K562 (cell line): ENCODE results near the gene AGPAT4. TPM values are rescaled to one million over a fixed set of nuclear protein-coding genes. Genes with fewer than 3 reads are reported as not detected.
A peak's percentile ranks its signal among the peaks of the same experiment; 100 is the strongest.

Experiments
- CBX1 ChIP-seq: sonication (generic); IDR thresholded peaks from 2 replicates; pipeline ENCODE4 v1.6.1; 2016; ENCODE audit warnings: antibody characterized with exemption, low read depth, mild to moderate bottlenecking
- CREBBP ChIP-seq: IDR thresholded peaks from one replicate; pipeline ENCODE4 v1.6.1; 2012; ENCODE audit warnings: low read depth, mild to moderate bottlenecking, control low read depth, inconsistent platforms, low read length
- JUNB ChIP-seq: fragments of 450-650 bp; formaldehyde crosslinking; conservative IDR thresholded peaks from 2 replicates; pipeline ENCODE4 v1.4.0; 2020; ENCODE audit warnings: mild to moderate bottlenecking
- KDM5B ChIP-seq: fragments of 200-600 bp; sonication (generic); IDR thresholded peaks from 2 replicates; pipeline ENCODE4 v1.6.1; 2012; ENCODE audit warnings: low read depth, mild to moderate bottlenecking, moderate library complexity, low read length, control low read depth, inconsistent platforms; ENCODE audit not compliant: insufficient replicate concordance
- NCOA1 ChIP-seq: fragments of 450-650 bp; IDR thresholded peaks from 2 replicates; pipeline ENCODE4 v1.6.1; 2016; ENCODE audit warnings: low read depth
- NFATC3 ChIP-seq: fragments of 450-650 bp; IDR thresholded peaks from 2 replicates; pipeline ENCODE4 v1.6.1; 2017; ENCODE audit warnings: mild to moderate bottlenecking
- NFE2 ChIP-seq: IDR thresholded peaks from 2 replicates; pipeline ENCODE4 v1.6.1; 2014; ENCODE audit warnings: antibody characterized with exemption, low read depth
- NFYB ChIP-seq: IDR thresholded peaks from 2 replicates; pipeline ENCODE4 v1.6.1; 2011; ENCODE audit warnings: mild to moderate bottlenecking, moderate library complexity; ENCODE audit not compliant: insufficient read length; ENCODE audit errors: extremely low read depth
- POLR3G ChIP-seq: IDR thresholded peaks from 2 replicates; pipeline ENCODE4 v1.6.1; 2011; ENCODE audit not compliant: insufficient read length, insufficient replicate concordance; ENCODE audit errors: extremely low read depth
- RBM22 ChIP-seq: fragments of 200-400 bp; formaldehyde crosslinking; IDR thresholded peaks from 2 replicates; pipeline ENCODE4 v1.6.1; 2018; ENCODE audit warnings: low read length, low read depth; ENCODE audit not compliant: poor library complexity, severe bottlenecking
- SPI1 ChIP-seq: IDR thresholded peaks from 2 replicates; pipeline ENCODE4 v1.6.1; 2011; ENCODE audit warnings: low read depth, low read length, control low read depth, borderline replicate concordance
- SRF ChIP-seq, 2 experiments: fragments of 250-450, 450-650 bp in 1 of 2; sonication (Bioruptor Pico) in 1 of 2; sonication (generic) in 1 of 2; formaldehyde crosslinking; IDR thresholded peaks; 2 replicates each; pipeline versions ENCODE4 v1.5.0 to v1.5.1; 2020 to 2022; ENCODE audit warnings: mild to moderate bottlenecking in 1 of 2, missing genetic modification reagents in 1 of 2
- ZBTB7A ChIP-seq: IDR thresholded peaks from 2 replicates; pipeline ENCODE4 v1.6.1; 2011; ENCODE audit warnings: low read depth, mild to moderate bottlenecking, low read length, moderate library complexity, borderline replicate concordance; ENCODE audit not compliant: control insufficient read depth
- ZNF324 ChIP-seq: fragments of 250-450 bp; sonication (Bioruptor Pico); IDR thresholded peaks from 2 replicates; pipeline ENCODE4 v1.4.0; 2020; ENCODE audit warnings: mild to moderate bottlenecking
- ZNF717 ChIP-seq: fragments of 250-450 bp; sonication (Bioruptor Pico); IDR thresholded peaks from 2 replicates; pipeline ENCODE4 v1.5.0; 2021
- polyA plus RNA-seq, 8 experiments: library from polyadenylated mRNA; depleted of rRNA in 4 of 8; stranded (reverse) in 5 of 8; unstranded in 3 of 8; fragments of >200 nt; fragmentation: Nextera tagmentation in 2 of 8; fragmentation: Illumina TruSeq in 1 of 8; extraction: Ambion mirVana in 2 of 8; extraction: Trizol in 1 of 8; gene quantifications; 2 replicates each; pipeline versions ENCODE4 v1.2.1 to v1.2.3, GENCODE V29; 2011 to 2014; ENCODE audit warnings: inconsistent platforms in 1 of 8, missing spikeins in 1 of 8
- total RNA-seq, 7 experiments: library from RNA; depleted of rRNA in 6 of 7; stranded (reverse); fragments of >200 nt in 6 of 7; fragmentation: Illumina TruSeq in 2 of 7; extraction: Trizol in 2 of 7; gene quantifications; 2 replicates each; pipeline versions ENCODE4 v1.2.1 to v1.2.3, GENCODE V29; 2011 to 2021; ENCODE audit warnings: low replicate concordance in 1 of 7
- TF ChIP-seq, protein P1 (sequence below): fragments of 450-650 bp; IDR thresholded peaks from 2 replicates; pipeline ENCODE4 v1.6.1; 2017; ENCODE audit warnings: antibody characterized with exemption
- TF ChIP-seq, protein P2 (sequence below): fragments of 150-350 bp; conservative IDR thresholded peaks from 2 replicates; pipeline ENCODE4 v1.6.1; 2014; ENCODE audit warnings: low read length
- TF ChIP-seq, protein P3 (sequence below): fragments of 450-650 bp; IDR thresholded peaks from 2 replicates; pipeline ENCODE4 v1.6.1; 2016; ENCODE audit warnings: missing biosample characterization, missing genetic modification characterization
- TF ChIP-seq, protein P4 (sequence below), 2 experiments: fragments of 450-650 bp in 1 of 2; sonication (generic) in 1 of 2; formaldehyde crosslinking; conservative IDR thresholded peaks; 2 replicates each; pipeline versions ENCODE4 v1.4.0 to v1.8.1; 2020 to 2022; ENCODE audit warnings: mild to moderate bottlenecking in 1 of 2, missing genetic modification reagents in 1 of 2
- TF ChIP-seq, protein P5 (sequence below): fragments of 200-800 bp; sonication (Bioruptor generic); IDR thresholded peaks from 2 replicates; pipeline ENCODE4 v1.6.1; 2017; ENCODE audit warnings: missing genetic modification characterization, missing compliant biosample characterization

Gene AGPAT4
- total and polyA plus RNA-seq, 9 of the 15 experiments (the other 6 are each of a cell fraction or from before 2014, with no cell fraction given), result 2.2 to 15.0 (median 5.7) TPM

DNA sequence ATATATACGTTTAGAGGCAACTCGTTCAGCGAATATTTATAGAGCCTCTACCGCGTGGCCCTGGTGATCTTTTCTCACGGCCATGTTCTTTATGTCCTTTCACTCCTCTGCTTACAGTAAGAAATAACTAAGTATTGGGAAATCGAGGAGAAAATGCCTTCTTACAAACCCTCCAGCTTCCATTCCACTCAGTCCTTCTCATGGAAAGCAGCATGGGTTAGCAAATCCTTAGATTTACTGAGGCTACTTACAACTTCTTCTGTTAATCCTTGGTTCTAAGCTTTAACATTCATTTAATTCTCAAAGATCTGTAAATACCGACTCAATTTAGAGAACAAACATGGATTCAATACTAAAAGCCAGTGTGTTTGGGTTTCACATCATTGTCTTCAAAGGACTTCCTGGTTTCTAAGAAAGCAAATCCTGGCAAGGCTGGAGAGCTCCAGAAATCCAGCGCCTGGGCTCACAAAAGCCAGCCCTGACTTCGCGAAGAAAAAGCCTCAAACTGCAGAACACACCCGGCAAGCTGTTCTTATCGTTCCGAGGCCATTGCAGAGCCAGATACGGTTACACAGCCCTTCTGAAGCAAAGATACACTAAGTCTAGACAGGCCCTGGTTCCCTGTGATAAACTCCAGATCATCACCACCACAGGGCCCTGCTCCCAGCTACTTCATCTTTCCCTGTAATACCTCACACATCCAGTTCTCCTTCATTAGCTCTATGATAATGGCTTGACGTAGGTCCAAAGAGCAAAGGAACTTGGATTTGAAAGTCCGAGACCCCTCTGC lies 19.2 kb downstream of the AGPAT4 start (continued):
- TF ChIP-seq, protein P1, sequence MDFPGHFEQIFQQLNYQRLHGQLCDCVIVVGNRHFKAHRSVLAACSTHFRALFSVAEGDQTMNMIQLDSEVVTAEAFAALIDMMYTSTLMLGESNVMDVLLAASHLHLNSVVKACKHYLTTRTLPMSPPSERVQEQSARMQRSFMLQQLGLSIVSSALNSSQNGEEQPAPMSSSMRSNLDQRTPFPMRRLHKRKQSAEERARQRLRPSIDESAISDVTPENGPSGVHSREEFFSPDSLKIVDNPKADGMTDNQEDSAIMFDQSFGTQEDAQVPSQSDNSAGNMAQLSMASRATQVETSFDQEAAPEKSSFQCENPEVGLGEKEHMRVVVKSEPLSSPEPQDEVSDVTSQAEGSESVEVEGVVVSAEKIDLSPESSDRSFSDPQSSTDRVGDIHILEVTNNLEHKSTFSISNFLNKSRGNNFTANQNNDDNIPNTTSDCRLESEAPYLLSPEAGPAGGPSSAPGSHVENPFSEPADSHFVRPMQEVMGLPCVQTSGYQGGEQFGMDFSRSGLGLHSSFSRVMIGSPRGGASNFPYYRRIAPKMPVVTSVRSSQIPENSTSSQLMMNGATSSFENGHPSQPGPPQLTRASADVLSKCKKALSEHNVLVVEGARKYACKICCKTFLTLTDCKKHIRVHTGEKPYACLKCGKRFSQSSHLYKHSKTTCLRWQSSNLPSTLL, result no peak; the same call in 1 of the 2 replicates
- TF ChIP-seq ZNF324 (CRISPR knock-in tag) (no peak), CREBBP (no peak), ZBTB7A (no peak), JUNB (no peak), ZNF717 (no peak), SRF (CRISPR knock-in tag; IDR thresholded peaks at IDR 0.05) (no peak), NFATC3 (peak; percentile 84; the same call in 1 of the 2 replicates), NFE2 (peak; percentile 70), NFYB (no peak), RBM22 (no peak), CBX1 (no peak), KDM5B (peak; percentile 40), SPI1 (peak; percentile 60), NCOA1 (peak; percentile 91; the same call in 1 of the 2 replicates), POLR3G (no peak)
- TF ChIP-seq, protein P2, sequence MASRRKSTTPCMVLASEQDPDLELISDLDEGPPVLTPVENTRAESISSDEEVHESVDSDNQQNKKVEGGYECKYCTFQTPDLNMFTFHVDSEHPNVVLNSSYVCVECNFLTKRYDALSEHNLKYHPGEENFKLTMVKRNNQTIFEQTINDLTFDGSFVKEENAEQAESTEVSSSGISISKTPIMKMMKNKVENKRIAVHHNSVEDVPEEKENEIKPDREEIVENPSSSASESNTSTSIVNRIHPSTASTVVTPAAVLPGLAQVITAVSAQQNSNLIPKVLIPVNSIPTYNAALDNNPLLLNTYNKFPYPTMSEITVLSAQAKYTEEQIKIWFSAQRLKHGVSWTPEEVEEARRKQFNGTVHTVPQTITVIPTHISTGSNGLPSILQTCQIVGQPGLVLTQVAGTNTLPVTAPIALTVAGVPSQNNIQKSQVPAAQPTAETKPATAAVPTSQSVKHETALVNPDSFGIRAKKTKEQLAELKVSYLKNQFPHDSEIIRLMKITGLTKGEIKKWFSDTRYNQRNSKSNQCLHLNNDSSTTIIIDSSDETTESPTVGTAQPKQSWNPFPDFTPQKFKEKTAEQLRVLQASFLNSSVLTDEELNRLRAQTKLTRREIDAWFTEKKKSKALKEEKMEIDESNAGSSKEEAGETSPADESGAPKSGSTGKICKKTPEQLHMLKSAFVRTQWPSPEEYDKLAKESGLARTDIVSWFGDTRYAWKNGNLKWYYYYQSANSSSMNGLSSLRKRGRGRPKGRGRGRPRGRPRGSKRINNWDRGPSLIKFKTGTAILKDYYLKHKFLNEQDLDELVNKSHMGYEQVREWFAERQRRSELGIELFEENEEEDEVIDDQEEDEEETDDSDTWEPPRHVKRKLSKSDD, result 0 out of 2 replicates have a peak, but pooled peaks have one; percentile 51
- TF ChIP-seq, protein P3, sequence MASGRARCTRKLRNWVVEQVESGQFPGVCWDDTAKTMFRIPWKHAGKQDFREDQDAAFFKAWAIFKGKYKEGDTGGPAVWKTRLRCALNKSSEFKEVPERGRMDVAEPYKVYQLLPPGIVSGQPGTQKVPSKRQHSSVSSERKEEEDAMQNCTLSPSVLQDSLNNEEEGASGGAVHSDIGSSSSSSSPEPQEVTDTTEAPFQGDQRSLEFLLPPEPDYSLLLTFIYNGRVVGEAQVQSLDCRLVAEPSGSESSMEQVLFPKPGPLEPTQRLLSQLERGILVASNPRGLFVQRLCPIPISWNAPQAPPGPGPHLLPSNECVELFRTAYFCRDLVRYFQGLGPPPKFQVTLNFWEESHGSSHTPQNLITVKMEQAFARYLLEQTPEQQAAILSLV (tag), result no peak
- TF ChIP-seq, protein P4, sequence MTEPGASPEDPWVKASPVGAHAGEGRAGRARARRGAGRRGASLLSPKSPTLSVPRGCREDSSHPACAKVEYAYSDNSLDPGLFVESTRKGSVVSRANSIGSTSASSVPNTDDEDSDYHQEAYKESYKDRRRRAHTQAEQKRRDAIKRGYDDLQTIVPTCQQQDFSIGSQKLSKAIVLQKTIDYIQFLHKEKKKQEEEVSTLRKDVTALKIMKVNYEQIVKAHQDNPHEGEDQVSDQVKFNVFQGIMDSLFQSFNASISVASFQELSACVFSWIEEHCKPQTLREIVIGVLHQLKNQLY (CRISPR knock-in tag; conservative IDR thresholded peaks at IDR 0.05), result no peak
- TF ChIP-seq, protein P5, sequence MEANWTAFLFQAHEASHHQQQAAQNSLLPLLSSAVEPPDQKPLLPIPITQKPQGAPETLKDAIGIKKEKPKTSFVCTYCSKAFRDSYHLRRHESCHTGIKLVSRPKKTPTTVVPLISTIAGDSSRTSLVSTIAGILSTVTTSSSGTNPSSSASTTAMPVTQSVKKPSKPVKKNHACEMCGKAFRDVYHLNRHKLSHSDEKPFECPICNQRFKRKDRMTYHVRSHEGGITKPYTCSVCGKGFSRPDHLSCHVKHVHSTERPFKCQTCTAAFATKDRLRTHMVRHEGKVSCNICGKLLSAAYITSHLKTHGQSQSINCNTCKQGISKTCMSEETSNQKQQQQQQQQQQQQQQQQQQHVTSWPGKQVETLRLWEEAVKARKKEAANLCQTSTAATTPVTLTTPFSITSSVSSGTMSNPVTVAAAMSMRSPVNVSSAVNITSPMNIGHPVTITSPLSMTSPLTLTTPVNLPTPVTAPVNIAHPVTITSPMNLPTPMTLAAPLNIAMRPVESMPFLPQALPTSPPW (CRISPR knock-in tag), result peak; percentile 63
